Breast epithelium (tissue), 4 donors: Measurements from ENCODE around the gene PPL. TPM values are rescaled to one million over a fixed set of nuclear protein-coding genes. Genes with fewer than 3 reads are reported as not detected.
A peak's percentile ranks its signal among the peaks of the same experiment; 100 is the strongest.
"Not testable (repeated sequence)": the region's sequence is repeated elsewhere in the genome, so short reads cannot be mapped to it uniquely, and the experiment has no call there.

Experiments
- DNase-seq, 2 donors: peaks; one replicate each; pipeline ENCODE4 v3.0.0-alpha.2; 2019; ENCODE audit warnings: low spot score in 2 of 2
- H3K27ac ChIP-seq, 2 donors: fragments of 200-600 bp; sonication (generic) in 1 of 2; one replicate each; pipeline ENCODE4 v1.5.1; 2016 to 2019; ENCODE audit warnings: mild to moderate bottlenecking in 1 of 2
- H3K27me3 ChIP-seq, 2 donors: fragments of 200-600 bp; sonication (generic) in 1 of 2; one replicate each; pipeline versions ENCODE4 v1.5.1 to v1.6.0; 2017 to 2019; ENCODE audit warnings: control low read depth in 1 of 2, mild to moderate bottlenecking in 1 of 2
- H3K36me3 ChIP-seq: fragments of 200-600 bp; one replicate; pipeline ENCODE4 v1.5.1; 2019
- H3K4me1 ChIP-seq, 2 donors: fragments of 200-600 bp; sonication (generic); one replicate each; pipeline ENCODE4 v1.5.1; 2016 to 2019; ENCODE audit warnings: control low read depth in 1 of 2
- H3K4me3 ChIP-seq, 3 donors: fragments of 200-600 bp; sonication (generic); 1 replicate in 2 of 3; 2 replicates in 1 of 3; pipeline ENCODE4 v1.5.1; 2016 to 2019; ENCODE audit warnings: mild to moderate bottlenecking in 3 of 3, moderate library complexity in 2 of 3
- H3K9me3 ChIP-seq, 2 donors: fragments of 200-600 bp; sonication (generic) in 1 of 2; one replicate each; pipeline ENCODE4 v1.5.1; 2016 to 2019; ENCODE audit warnings: control low read depth in 1 of 2
- POLR2A ChIP-seq: fragments of 450-650 bp; IDR thresholded peaks from one replicate; pipeline ENCODE4 v1.6.1; 2016; ENCODE audit warnings: antibody characterized with exemption, mild to moderate bottlenecking, moderate library complexity
- POLR2AphosphoS5 ChIP-seq, 3 donors: sonication (generic); formaldehyde crosslinking; IDR thresholded peaks; one replicate each; pipeline ENCODE4 v1.6.1; 2017; ENCODE audit warnings: antibody characterized with exemption in 3 of 3
- intact Hi-C: fragments of 100-400 bp; cut with DNase I; formaldehyde crosslinking; loops from one replicate; pipeline ENCODE4 v1.15.1; 2023; ENCODE audit warnings: low total_unique reads
- total RNA-seq, 3 donors: library from RNA; depleted of rRNA; stranded (reverse); fragments of >200 nt; gene quantifications; one replicate each; pipeline ENCODE4 v1.1.0, GENCODE V29; 2016
- TF ChIP-seq, protein P1 (sequence below), 3 donors: fragments of 450-650 bp; IDR thresholded peaks; one replicate each; pipeline ENCODE4 v1.5.1; 2016 to 2017; ENCODE audit warnings: antibody characterized with exemption in 3 of 3, mild to moderate bottlenecking in 3 of 3, moderate library complexity in 3 of 3

The PPL gene
- total RNA-seq, 3 donors from 2014 or later, result 53.1 to 169 (median 97.5) TPM

DNA sequence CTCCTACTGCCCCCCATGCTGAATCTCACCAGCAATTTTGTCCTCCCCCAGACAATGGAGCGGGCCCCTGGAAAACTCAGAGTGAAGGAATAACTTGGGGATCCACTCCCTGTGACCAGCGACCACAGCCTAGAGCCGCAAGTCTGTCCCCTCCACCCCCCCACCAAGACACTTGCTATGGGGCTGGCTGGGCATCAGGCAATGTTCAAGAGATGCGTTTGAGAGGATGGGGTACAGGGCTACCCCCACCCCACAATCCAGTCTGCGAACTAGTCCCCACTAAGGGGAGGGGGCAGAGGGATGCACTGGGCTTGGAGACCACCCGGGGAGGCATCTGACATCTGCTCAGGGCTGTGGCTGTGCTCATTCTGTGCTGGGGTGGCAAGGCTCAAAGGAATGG lies 2.4 kb downstream of the PPL start:
- Histone ChIP-seq H3K27ac (peak overlapping the region; percentile 93 to 95), H3K9me3 (no peaks in the 10 kb centered on the region), H3K27me3 (no peaks in the 10 kb centered on the region), H3K4me1 (peaks cover 8 to 17% of the 10 kb centered on the region in 2 donors), H3K36me3 (no peaks in the 10 kb centered on the region), H3K4me3 (peak overlapping the region; percentile 81 to 93 (median 93))
- DNase-seq, result no peak
- intact Hi-C loops, result no loop called here
- TF ChIP-seq POLR2A (no peak), POLR2AphosphoS5 (IDR thresholded peaks at IDR 0.05) (no peak)
- TF ChIP-seq, protein P1, sequence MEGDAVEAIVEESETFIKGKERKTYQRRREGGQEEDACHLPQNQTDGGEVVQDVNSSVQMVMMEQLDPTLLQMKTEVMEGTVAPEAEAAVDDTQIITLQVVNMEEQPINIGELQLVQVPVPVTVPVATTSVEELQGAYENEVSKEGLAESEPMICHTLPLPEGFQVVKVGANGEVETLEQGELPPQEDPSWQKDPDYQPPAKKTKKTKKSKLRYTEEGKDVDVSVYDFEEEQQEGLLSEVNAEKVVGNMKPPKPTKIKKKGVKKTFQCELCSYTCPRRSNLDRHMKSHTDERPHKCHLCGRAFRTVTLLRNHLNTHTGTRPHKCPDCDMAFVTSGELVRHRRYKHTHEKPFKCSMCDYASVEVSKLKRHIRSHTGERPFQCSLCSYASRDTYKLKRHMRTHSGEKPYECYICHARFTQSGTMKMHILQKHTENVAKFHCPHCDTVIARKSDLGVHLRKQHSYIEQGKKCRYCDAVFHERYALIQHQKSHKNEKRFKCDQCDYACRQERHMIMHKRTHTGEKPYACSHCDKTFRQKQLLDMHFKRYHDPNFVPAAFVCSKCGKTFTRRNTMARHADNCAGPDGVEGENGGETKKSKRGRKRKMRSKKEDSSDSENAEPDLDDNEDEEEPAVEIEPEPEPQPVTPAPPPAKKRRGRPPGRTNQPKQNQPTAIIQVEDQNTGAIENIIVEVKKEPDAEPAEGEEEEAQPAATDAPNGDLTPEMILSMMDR (IDR thresholded peaks at IDR 0.05), result no peak

DNA sequence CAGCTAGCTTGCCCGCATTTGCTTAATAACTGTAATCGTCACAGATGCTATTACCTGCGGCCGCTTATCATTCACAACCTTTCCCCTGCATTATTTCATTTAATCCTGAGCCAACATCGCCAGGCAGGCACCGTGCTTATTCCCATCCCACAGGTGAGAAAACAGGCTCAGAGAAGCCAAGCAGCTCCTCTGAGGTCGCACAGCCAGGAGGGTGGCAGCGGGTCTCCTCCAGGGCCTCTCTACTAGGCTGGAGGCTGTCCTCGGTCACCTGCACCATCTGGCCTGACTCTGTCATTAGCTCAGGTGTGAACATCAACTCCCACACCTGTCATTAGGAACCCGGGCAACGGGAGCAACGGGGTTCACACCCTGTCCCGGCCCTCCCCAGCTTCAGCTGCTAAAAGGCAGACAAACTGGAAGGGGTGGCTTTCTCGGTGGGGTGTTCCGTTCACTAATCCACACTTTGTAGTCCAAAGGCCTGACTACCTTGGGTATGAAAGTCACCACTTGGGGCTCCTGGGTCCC lies 3.0 kb downstream of the PPL start:
- no peaks in the 10 kb centered on the region for H3K36me3 ChIP-seq
- H3K27ac ChIP-seq, result peak overlapping the region; percentile 93 to 95
- intact Hi-C loops, result no loop called here
- H3K4me1 ChIP-seq, result peaks cover 8 to 17% of the 10 kb centered on the region in 2 donors
- H3K9me3 ChIP-seq, result no peaks in the 10 kb centered on the region
- no peak for TF ChIP-seq POLR2A
- TF ChIP-seq, protein P1 (IDR thresholded peaks at IDR 0.05), result no peak
- no peak for TF ChIP-seq POLR2AphosphoS5 (IDR thresholded peaks at IDR 0.05)
- no peak for DNase-seq
- H3K27me3 ChIP-seq, result no peaks in the 10 kb centered on the region
- peak overlapping the region in 2 of 3 donors; percentile 2 to 81 for H3K4me3 ChIP-seq

DNA sequence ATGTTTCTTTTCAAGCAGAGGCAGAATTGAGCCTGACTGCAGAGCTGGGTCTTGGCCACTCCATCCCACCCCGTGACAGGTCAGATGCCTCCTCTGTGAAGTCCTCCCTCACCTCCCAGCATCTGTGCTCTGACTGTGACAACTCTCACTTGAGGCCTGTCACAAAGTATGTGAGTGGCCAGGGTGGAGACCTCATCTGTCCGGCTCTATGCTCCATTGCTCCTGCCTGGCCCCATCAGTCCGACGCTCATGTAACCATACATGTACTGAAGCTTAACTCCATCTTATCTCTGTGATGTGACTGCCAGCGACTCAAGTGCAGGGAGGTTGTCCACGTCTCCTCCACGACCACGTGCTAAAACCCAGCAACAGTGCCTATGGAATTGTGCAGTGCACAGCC lies 3.5 kb downstream of the PPL start:
- Histone ChIP-seq H3K4me1 (peaks cover 8 to 17% of the 10 kb centered on the region in 2 donors), H3K27me3 (no peaks in the 10 kb centered on the region), H3K36me3 (no peaks in the 10 kb centered on the region), H3K4me3 (peak overlapping the region in 2 of 3 donors; percentile 2 to 81), H3K9me3 (no peaks in the 10 kb centered on the region), H3K27ac (peak overlapping the region; percentile 93 to 95)
- no peak for DNase-seq
- TF ChIP-seq, protein P1 (IDR thresholded peaks at IDR 0.05), result no peak
- no peak for TF ChIP-seq POLR2AphosphoS5 (IDR thresholded peaks at IDR 0.05)
- no peak for TF ChIP-seq POLR2A
- intact Hi-C loops, result no loop called here

DNA sequence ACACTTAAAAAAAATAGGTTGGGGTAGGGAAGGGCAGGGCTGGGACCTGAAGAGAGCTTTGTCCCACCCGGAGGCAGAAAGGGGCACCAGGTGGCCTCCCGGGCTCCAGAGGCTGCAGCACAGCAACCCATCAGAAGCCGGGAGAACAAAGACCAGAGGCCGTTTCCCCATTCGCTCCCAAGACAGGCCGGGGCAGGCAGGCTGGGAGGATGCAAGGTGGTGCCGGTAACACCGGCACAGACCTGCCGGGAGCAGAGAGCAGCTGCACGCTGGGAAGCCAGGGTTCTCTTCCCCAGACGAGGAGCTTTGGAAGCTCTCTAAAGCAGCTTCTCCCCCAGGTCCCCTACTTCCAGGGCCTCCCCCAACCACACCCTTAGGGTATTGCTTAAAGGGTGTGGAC lies 5.6 kb downstream of the PPL start:
- H3K4me1 ChIP-seq, result peaks cover 8 to 17% of the 10 kb centered on the region in 2 donors
- H3K9me3 ChIP-seq, result peaks cover 0 to 7% of the 10 kb centered on the region in 2 donors
- no peak for DNase-seq
- H3K4me3 ChIP-seq, result no peak overlapping the region
- peak overlapping the region in 1 of 2 donors; percentile 12 for H3K27ac ChIP-seq
- no peaks in the 10 kb centered on the region for H3K36me3 ChIP-seq
- no peaks in the 10 kb centered on the region for H3K27me3 ChIP-seq
- intact Hi-C loops, result no loop called here
- TF ChIP-seq, protein P1 (IDR thresholded peaks at IDR 0.05), result no peak
- TF ChIP-seq POLR2AphosphoS5 (IDR thresholded peaks at IDR 0.05) (no peak), POLR2A (no peak)

DNA sequence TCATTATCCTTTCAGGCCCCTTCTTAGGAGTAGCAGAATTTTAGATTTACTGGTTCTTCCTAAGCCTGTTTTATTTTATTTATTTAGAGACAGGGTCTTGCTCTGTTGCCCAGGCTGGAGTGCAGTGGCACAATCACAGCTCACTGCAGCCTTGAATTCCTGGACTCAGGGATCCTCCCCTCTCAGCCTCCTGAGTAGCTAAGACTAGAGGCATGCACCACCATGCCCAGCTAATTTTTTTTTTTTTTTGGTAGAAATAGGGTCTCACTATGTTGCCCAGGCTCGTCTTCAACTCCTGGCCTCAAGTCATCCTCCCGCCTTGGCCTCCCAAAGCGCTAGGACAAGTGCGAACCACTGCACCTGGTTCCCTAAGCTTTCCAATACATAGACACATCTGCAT lies 7.3 kb downstream of the PPL start:
- H3K36me3 ChIP-seq, H3K27ac ChIP-seq, H3K4me3 ChIP-seq, H3K27me3 ChIP-seq, intact Hi-C loops, DNase-seq, H3K9me3 ChIP-seq: not testable (repeated sequence)
- H3K4me1 ChIP-seq, result peaks cover 4 to 23% of the 10 kb centered on the region in 2 donors
